SK-N-DZ (cell line): ENCODE data around the gene TFAP2A. TPM values are rescaled to one million over a fixed set of nuclear protein-coding genes. Genes with fewer than 3 reads are reported as not detected.

Source experiments
- DNase-seq: peaks from one replicate; pipeline ENCODE4 v3.0.0-alpha.2; 2015; ENCODE audit warnings: low spot score
- polyA plus RNA-seq, 2 experiments: library from polyadenylated mRNA; depleted of rRNA; stranded (reverse); fragments of >200 nt; gene quantifications; 2 replicates each; pipeline ENCODE4 v1.2.3, GENCODE V29; 2014

TFAP2A gene
- not detected in 2 replicates for polyA plus RNA-seq (2014; cell fraction: cytosol; rRNA removed)
- not detected in 2 replicates for polyA plus RNA-seq (2014; cell fraction: nucleus; rRNA removed)

GRCh38 chr6:10414756-10415616 is at the start of gene TFAP2A:
Gene TFAP2A (minus strand): TSS chr6:10415074. CDS start chr6:10414991, 83 bp downstream.
- no peak for DNase-seq

GRCh38 chr6:10463491-10464481 is 48.9 kb upstream of the TFAP2A start:
- DNase-seq: no peak

GRCh38 chr6:10463040-10463439 is 48.2 kb upstream of the TFAP2A start:
- DNase-seq: no peak

GRCh38 chr6:10461850-10462249 is 47.0 kb upstream of the TFAP2A start:
- DNase-seq: no peak

GRCh38 chr6:10460096-10460495 is 45.2 kb upstream of the TFAP2A start:
- DNase-seq: no peak

GRCh38 chr6:10458287-10458686 is 43.4 kb upstream of the TFAP2A start:
- no peak for DNase-seq

- DNase-seq: no peak
Measured at GRCh38 chr6:10453596-10453995, 38.7 kb upstream of the TFAP2A start.

- DNase-seq: no peak
Measured at GRCh38 chr6:10451828-10452509, 37.1 kb upstream of the TFAP2A start.

GRCh38 chr6:10451394-10451793 is 36.5 kb upstream of the TFAP2A start:
- no peak for DNase-seq

GRCh38 chr6:10449751-10450150 is 34.9 kb upstream of the TFAP2A start:
- no peak for DNase-seq

- DNase-seq: no peak
Measured at GRCh38 chr6:10448096-10448495, 33.2 kb upstream of the TFAP2A start.

- DNase-seq: no peak
Measured at GRCh38 chr6:10446548-10446947, 31.7 kb upstream of the TFAP2A start.

GRCh38 chr6:10441655-10442009 is 26.8 kb upstream of the TFAP2A start:
- DNase-seq: no peak

- no peak for DNase-seq
Measured at GRCh38 chr6:10441004-10441654, 26.3 kb upstream of the TFAP2A start.

GRCh38 chr6:10437891-10438290 is 23.0 kb upstream of the TFAP2A start:
- no peak for DNase-seq

GRCh38 chr6:10434235-10434634 is 19.4 kb upstream of the TFAP2A start:
- DNase-seq: no peak

- DNase-seq: no peak
Measured at GRCh38 chr6:10433322-10433721, 18.4 kb upstream of the TFAP2A start.

GRCh38 chr6:10431423-10432164 is 16.7 kb upstream of the TFAP2A start:
- DNase-seq: no peak

- peak; percentile 8 for DNase-seq
Measured at GRCh38 chr6:10429638-10430427, 15.0 kb upstream of the TFAP2A start.
